Activated T-cell treated with anti-CD3 and anti-CD28 coated beads for 1 hour (primary cell): Measurements from ENCODE around the gene JOSD2.
A peak's percentile ranks its signal among the peaks of the same experiment; 100 is the strongest.

Experiments used
- DNase-seq: peaks from one replicate; pipeline ENCODE4 v3.0.0-alpha.2; 2020; ENCODE audit warnings: low read depth

Gene JOSD2

DNA sequence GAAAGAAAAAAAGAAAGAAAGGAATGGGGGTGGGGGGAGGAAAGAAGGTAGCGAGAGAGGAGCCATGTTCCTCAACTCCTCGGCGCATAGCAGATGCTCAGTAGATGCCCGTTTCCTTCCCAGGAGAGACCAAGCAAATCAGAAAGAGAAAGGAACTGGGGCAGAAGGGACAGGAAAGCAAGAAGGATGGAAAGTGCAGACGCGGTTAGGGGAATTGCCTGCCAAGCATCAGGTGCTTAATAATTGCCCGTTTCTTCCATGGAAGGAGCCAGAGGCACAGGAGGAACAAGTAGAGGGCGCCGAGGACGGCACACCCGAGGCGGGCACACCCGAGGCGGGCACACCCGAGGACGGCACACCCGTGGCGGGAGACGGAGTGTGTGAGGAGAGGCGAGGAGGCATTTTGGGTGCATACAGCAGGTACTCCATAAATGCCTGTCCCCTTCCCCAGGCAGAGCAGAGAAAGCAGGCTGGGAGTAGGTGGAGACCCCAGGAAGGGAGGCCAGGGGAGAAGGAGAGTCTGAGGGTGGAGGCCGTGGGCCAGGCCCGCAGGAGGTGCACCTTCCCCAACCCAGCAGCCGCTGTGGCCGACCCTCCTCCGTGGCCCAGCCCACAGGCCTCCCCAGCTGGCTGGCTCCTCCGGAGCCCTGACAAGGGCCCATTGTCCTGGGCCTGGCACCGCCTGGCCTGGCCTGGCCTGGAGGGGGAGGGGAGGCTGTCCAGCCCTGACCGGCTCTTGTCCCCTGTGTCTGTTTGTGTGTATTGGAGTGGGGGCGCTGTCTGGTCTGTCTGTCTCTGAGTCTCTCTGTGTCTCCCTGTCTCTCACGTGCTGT lies 14.6 kb downstream of the JOSD2 start:
- DNase-seq: no peak

GRCh38 chr19:50495020-50495531 lies 15.9 kb downstream of the JOSD2 start:
- no peak for DNase-seq

GRCh38 chr19:50494186-50495019 lies 16.6 kb downstream of the JOSD2 start:
- no peak for DNase-seq

- DNase-seq: no peak
Observed at GRCh38 chr19:50493171-50493570, 17.8 kb downstream of the JOSD2 start.

DNA sequence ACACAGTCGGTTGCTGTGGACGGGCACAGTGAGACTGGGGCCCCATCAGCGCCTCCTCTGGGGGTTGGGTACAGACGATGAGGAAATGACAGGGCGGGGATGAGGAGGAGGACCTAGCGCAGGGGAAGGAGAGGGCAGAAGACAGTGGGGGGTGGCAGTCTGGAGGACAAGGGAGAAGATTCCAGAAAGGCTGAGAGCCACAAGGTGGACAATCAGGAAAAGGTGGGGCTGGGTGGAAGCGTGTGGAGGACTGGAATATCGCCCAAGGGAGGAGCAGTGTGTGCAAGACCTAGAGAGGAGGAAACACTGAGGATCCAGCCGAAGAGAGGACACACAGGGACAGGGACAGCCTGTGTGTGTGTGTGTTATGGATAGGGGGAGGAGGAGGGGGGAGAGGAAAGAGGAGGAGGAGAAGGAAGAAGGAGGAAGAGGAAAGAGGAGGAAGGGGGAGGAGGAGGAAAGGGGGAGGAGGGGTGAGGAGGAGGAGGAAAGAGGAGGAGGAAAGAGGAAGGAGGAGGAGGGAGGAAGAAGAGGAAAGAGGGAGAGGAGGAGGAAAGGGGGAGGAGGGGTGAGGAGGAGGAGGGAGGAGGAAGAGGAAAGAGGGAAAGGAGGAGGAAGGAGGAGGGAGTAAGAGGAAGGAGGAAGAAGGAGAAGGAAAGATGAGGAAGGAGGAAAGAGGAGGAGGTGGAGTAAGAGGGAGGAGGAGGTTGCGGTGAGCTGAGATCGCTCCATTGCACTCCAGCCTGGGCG lies 18.5 kb downstream of the JOSD2 start:
- DNase-seq: no peak

GRCh38 chr19:50490991-50491472 lies 20.0 kb downstream of the JOSD2 start:
- no peak for DNase-seq

- no peak for DNase-seq
Observed at GRCh38 chr19:50490411-50490811, 20.6 kb downstream of the JOSD2 start.

DNA sequence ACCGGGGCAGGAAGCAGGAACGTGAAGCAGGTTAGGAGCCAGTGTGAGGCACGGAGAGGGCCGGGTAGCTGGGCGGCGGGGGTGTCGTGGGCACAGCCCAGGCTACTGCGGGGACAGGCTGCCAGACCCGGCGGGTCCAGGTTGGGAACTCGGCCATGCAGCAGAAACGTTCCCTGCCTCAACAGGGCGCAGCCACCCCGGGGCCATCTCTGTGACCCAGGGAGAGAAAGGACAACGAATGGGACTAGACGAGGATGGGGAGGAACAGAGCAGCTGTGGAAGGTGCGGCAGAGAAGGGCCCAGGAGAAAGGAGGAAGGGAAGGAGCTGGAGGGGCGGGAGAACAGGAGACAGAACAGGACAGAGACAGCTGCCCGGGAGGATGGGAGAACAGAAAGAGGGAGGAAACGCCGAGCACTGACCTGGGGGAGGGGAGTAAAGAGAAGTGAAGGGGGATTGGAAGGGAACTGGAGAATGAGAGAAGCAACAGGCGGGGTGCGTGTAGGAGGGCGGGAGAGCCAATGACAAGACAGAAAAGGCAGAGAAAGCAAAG lies 21.5 kb downstream of the JOSD2 start:
- DNase-seq: no peak

GRCh38 chr19:50488389-50489194 lies 22.4 kb downstream of the JOSD2 start:
- no peak for DNase-seq

DNA sequence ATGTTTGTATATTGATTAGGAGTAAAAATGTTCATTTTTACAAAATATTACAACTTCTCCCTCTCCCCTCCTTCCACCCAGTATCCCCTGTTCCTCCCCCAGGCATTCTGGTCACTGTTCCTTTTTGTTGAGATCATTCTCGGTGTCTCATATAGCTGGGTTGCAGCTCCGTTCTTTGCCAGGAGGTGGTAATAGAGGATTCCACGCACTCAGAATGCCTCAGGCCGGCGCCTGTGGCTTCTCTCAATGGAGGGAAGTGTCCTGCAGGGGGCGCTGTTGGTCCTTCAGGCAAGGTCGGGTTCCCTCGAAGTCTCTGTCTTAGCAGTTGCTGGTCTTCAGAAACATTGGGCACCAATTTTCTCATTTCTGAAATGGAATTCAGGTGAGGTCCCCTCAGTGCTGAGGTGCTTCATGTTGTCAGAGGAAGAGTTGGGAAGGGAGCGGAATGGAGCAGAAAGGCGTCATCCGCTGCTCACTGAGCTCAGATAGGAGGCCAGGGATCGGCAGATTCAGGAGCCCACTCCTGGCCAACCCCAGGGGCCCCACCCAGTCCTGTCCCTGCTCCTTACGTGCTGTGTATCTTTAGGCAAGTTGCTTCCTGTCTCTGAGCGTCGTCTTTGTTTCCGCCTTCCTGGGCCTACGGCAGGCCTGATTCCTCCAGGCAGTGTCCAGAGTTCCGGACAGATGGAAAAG lies 24.0 kb downstream of the JOSD2 start:
- peak; percentile 36 for DNase-seq

DNA sequence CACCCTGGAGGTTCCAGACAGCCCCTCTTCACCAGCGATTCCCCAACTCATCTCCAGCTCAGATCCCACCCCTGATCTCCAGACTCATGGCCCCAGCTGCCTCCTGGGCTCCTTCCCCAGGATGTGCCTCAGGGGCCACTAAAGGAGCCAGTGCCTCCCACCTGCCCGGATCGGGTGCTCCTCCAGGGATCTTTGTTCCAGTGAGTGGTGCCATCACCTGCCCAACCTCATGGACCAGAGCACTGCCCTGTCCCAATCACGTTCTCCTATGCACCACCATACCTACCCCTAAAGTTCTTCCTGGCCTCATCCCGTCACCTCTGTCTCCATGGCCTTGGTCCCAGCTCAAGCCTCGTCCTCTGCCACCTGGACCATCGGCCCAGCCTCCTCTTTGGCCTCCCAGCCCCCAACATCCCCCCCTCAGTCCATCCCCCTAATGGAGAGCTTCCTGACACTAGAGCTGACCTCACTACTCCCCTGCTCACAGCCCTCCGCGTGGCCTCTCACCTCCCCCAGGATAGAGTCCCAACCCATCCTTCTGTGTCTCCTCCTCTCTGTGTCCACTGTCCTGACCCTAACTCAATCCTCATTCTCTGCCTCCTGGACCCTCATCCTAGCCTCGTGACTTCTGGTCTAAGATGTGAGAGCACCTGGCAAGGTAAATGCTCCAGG lies 25.6 kb downstream of the JOSD2 start:
- no peak for DNase-seq

DNA sequence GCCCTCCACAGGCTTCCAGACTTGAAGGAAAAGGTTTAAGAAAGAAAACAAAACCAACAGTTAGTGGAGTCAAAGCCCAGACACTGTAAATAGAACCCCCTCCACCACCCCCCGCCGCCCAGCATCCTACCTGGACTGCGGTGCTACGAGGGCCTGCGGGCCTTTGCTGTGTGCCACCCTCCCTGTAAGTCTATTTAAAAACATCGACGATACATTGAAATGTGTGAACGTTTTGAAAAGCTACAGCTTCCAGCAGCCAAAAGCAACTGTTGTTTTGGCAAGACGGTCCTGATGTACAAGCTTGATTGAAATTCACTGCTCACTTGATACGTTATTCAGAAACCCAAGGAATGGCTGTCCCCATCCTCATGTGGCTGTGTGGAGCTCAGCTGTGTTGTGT lies 28.1 kb downstream of the JOSD2 start:
- DNase-seq: no peak

DNA sequence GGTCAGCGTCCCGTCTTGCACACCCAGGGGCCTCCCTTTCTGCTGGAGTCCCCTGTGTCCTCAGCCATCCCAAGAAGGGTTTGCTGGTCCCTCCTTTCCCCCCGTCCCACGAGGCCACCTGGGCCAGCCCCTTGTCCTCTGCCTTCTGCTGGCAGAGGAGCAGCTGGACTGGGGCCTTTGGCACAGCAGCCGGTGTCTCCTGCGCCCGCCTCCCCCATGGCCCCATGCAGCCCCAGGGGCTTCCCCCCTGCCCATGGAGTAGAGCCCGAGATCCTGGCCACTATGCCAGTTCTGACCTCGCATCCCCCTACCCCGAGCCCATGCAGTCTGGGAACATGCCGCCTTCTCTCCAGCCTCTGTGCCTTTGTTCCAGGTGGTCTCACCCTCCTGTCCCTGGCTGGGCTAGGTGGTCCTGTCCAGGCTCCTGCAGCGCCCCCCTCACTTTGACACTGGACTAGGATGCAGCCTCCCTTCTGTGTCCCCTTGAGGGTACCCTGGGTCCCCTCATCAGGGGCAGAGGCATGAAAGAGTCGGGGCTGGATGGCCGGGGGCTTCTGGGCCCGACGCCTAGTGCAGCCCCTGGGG lies 28.6 kb downstream of the JOSD2 start:
- no peak for DNase-seq

DNA sequence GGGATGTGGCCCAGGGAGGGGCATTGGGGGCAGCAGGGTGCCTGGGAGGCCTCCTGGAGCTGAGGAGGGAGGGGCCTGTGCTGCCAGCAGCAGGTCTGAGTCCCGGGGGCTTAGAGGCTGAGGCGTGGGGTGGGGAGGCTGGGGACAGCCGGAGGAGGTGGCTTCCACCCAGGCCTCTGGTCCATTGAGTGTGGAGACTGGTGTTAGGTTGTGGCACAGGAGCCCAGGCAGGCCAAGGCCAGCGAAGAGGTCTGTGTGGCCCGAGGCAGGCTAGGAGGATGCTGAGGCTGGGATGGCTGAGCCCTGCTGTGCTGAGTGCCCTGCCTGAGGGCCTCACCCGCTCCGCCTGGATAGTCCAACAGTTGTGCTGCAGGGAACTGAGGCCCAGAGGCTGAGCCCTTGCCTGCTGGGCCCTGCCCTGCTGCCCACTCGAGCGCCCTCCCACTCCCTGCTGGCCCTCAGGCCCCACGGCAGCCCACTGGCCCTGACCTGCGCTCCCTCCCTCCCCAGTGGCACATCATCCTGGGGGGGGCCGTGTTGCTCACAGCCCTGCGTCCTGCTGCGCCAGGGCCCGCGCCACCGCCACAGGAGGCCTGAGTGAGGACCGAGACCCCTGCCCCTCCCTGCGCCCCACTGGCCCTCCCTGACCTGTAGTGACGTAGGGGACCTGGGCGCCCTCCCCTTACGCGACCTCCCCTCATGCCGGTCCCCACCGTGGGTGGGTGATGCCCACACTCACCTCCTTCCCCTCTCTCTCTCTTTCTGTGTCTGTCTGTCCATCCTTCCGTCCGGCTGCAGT lies 29.4 kb downstream of the JOSD2 start:
- DNase-seq: no peak

- DNase-seq: no peak
Observed at GRCh38 chr19:50480281-50481111, 30.5 kb downstream of the JOSD2 start.

DNA sequence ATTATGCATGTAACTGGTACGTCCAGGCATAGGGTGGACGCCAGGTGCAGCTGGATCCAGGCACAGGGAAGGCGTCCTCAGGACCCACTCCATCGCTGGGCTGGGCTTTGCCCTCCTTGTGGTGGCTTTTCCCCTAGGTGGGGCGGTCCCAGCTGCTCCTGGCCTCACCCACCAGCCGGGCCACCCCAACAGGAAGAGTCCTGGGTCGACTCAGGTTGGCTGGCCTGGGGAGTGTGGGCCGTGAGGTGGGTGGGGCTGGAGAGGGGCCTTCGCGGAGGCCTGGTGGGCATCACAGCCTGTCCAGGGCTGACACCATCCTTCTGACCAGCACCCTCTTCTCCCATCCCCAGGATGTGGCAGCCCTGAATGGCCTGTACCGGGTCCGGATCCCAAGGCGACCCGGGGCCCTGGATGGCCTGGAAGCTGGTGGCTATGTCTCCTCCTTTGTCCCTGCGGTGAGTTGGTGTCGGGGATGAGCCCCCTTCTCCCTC lies 31.2 kb downstream of the JOSD2 start:
- no peak for DNase-seq

- no peak for DNase-seq
Observed at GRCh38 chr19:50478901-50479715, 31.9 kb downstream of the JOSD2 start.
